Keratinocyte (primary cell): ENCODE results near the gene ADAMTSL4. TPM values are rescaled to one million over a fixed set of nuclear protein-coding genes. Genes with fewer than 3 reads are reported as not detected.
A peak's percentile ranks its signal among the peaks of the same experiment; 100 is the strongest.

Experiments used
- DNase-seq: peaks from one replicate; pipeline ENCODE4 v3.0.0-alpha.2; 2011; ENCODE audit warnings: low read depth, missing footprints, low spot score
- FAIRE-seq: peaks from 2 replicates; lab custom pipeline; 2011; peaks lifted over from hg19 to GRCh38; lab: Jason Lieb, UNC
- H2AFZ ChIP-seq: 2 replicates; pipeline ENCODE4 v1.6.0; 2012; ENCODE audit warnings: low read length, control low read depth, inconsistent platforms; ENCODE audit not compliant: control insufficient read depth
- H3K27ac ChIP-seq: 2 replicates; pipeline ENCODE4 v1.5.1; 2011; ENCODE audit warnings: low read length; ENCODE audit not compliant: control insufficient read depth, insufficient read depth
- H3K27me3 ChIP-seq: 3 replicates; pipeline ENCODE4 v1.6.0; 2011; ENCODE audit warnings: low read length; ENCODE audit not compliant: control insufficient read depth, insufficient read depth; ENCODE audit errors: extremely low read depth
- H3K36me3 ChIP-seq, 2 experiments: 2 replicates in 1 of 2; 3 replicates in 1 of 2; pipeline ENCODE4 v1.5.1; 2011; ENCODE audit warnings: low read length in 2 of 2, mild to moderate bottlenecking in 1 of 2; ENCODE audit not compliant: control insufficient read depth in 2 of 2, insufficient read depth in 2 of 2; ENCODE audit errors: extremely low read depth in 1 of 2
- H3K4me1 ChIP-seq: 3 replicates; pipeline ENCODE4 v1.5.1; 2011; ENCODE audit warnings: low read length; ENCODE audit not compliant: control insufficient read depth, insufficient read depth; ENCODE audit errors: extremely low read depth
- H3K4me2 ChIP-seq: 3 replicates; pipeline ENCODE4 v1.6.0; 2011; ENCODE audit warnings: low read depth, low read length; ENCODE audit not compliant: control insufficient read depth, insufficient read depth; ENCODE audit errors: extremely low read depth
- H3K4me3 ChIP-seq, 3 experiments: fragments of 200-600 bp in 1 of 3; sonication (generic) in 1 of 3; 2 replicates in 2 of 3; 3 replicates in 1 of 3; pipeline ENCODE4 v1.5.1; 2011 to 2016; ENCODE audit warnings: low read length in 3 of 3, mild to moderate bottlenecking in 3 of 3, control low read depth in 2 of 3, inconsistent platforms in 1 of 3, low read depth in 1 of 3, mixed read lengths in 1 of 3, mixed run types in 1 of 3, moderate library complexity in 1 of 3; ENCODE audit not compliant: control insufficient read depth in 2 of 3, insufficient read depth in 2 of 3; ENCODE audit errors: extremely low read depth in 1 of 3
- H3K79me2 ChIP-seq: 2 replicates; pipeline ENCODE4 v1.6.0; 2012; ENCODE audit warnings: low read length; ENCODE audit not compliant: control insufficient read depth, insufficient read depth
- H3K9ac ChIP-seq: 3 replicates; pipeline ENCODE4 v1.6.0; 2011; ENCODE audit warnings: low read length; ENCODE audit not compliant: control insufficient read depth, insufficient read depth; ENCODE audit errors: extremely low read depth
- H3K9me1 ChIP-seq: 3 replicates; pipeline ENCODE4 v1.6.0; 2011; ENCODE audit warnings: low read length; ENCODE audit not compliant: control insufficient read depth, insufficient read depth; ENCODE audit errors: extremely low read depth
- H3K9me3 ChIP-seq: 2 replicates; pipeline ENCODE4 v1.5.1; 2012; ENCODE audit warnings: low read depth, low read length; ENCODE audit not compliant: control insufficient read depth
- H4K20me1 ChIP-seq: 3 replicates; pipeline ENCODE4 v1.6.0; 2011; ENCODE audit warnings: low read length; ENCODE audit not compliant: control insufficient read depth, insufficient read depth; ENCODE audit errors: extremely low read depth
- EZH2 ChIP-seq: IDR thresholded peaks from one replicate; pipeline ENCODE4 v1.6.1; 2012; ENCODE audit warnings: inconsistent platforms, mild to moderate bottlenecking, low read length, moderate library complexity
- dilution Hi-C: fragments of 300-500 bp; cut with MboI; formaldehyde crosslinking; loops from one replicate; pipeline ENCODE4 v1.7.0; 2020; ENCODE audit warnings: low sequenced_read_pairs; ENCODE audit not compliant: extremely low pct_ligation_motif_present
- polyA plus RNA-seq, 5 experiments: library from polyadenylated mRNA; depleted of rRNA in 3 of 5; stranded (reverse) in 3 of 5; stranded (forward) in 1 of 5; unstranded in 1 of 5; fragments of >200 nt; gene quantifications; 1 replicate in 1 of 5; 2 replicates in 3 of 5; 3 replicates in 1 of 5; pipeline versions ENCODE4 v1.2.1 to v1.2.3, GENCODE V29; 2011 to 2012; ENCODE audit warnings: missing spikeins in 2 of 5, low read depth in 1 of 5, low replicate concordance in 1 of 5
- TF ChIP-seq, protein P1 (sequence below), 3 experiments: IDR thresholded peaks in 1 of 3; conservative IDR thresholded peaks in 1 of 3; optimal IDR thresholded peaks in 1 of 3; 2 replicates in 2 of 3; 3 replicates in 1 of 3; pipeline versions ENCODE3 to v1.5.1; 2011; ENCODE audit warnings: low read length in 3 of 3, mild to moderate bottlenecking in 3 of 3, moderate library complexity in 2 of 3, control low read depth in 1 of 3, inconsistent platforms in 1 of 3; ENCODE audit not compliant: insufficient read depth in 2 of 3; ENCODE audit errors: extremely low read depth in 1 of 3

Gene ADAMTSL4
- polyA plus RNA-seq, 1 donor (not counting 4 experiments of a cell fraction or from before 2014, with no cell fraction given), result 7.0 TPM

DNA sequence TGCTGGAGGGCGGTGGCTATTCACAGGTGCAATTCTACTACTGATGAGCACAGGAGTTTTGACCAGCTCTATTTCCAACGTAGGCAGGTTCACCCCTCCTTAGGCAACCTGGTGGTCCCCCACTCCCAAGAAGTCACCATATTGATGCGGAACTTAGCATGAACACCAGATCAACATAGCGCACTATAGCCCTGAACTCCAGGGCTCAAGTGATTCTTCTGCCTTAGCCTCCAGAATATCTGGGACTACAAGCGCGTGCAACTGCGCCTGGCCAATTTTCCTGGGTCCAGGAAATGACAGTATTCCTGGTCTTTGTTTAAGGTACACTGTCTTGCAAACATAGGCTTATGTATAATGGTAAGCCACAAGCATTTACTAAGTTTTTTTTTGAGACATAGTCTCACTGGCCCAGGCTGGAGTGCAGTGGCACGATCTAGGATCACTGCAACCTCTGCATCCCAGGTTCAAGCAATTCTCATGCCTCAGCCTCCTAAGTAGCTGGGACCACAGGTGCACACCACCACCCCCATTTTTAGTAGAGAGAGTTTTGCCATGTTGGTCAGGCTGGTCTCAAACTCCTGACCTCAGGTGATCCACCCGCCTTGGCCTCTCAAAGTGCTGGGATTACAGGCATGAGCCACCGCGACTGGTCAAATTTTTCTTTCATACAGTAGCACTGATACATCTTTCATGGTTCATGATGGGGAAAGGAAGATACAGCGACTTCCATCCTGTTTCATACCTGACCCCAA, 17.6 kb downstream of the ADAMTSL4 start:
- no peaks in the 10 kb centered on the region for H3K36me3 ChIP-seq
- dilution Hi-C loops, result no loop called here
- H3K9me1 ChIP-seq, result peaks cover 5% of the 10 kb centered on the region
- H3K9ac ChIP-seq, result peak overlapping the region; percentile 85
- TF ChIP-seq, protein P1, sequence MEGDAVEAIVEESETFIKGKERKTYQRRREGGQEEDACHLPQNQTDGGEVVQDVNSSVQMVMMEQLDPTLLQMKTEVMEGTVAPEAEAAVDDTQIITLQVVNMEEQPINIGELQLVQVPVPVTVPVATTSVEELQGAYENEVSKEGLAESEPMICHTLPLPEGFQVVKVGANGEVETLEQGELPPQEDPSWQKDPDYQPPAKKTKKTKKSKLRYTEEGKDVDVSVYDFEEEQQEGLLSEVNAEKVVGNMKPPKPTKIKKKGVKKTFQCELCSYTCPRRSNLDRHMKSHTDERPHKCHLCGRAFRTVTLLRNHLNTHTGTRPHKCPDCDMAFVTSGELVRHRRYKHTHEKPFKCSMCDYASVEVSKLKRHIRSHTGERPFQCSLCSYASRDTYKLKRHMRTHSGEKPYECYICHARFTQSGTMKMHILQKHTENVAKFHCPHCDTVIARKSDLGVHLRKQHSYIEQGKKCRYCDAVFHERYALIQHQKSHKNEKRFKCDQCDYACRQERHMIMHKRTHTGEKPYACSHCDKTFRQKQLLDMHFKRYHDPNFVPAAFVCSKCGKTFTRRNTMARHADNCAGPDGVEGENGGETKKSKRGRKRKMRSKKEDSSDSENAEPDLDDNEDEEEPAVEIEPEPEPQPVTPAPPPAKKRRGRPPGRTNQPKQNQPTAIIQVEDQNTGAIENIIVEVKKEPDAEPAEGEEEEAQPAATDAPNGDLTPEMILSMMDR (optimal IDR thresholded peaks at IDR 0.05 in 1 of 3, IDR thresholded peaks at IDR 0.05 in 1 of 3, conservative IDR thresholded peaks at IDR 0.05 in 1 of 3; ENCODE audit: extremely low read depth in 1 of 3, insufficient read depth in 2 of 3, low read length in 3 of 3), result no peak
- no peak for TF ChIP-seq EZH2
- H3K27ac ChIP-seq, result peak overlapping the region; percentile 96
- H3K4me2 ChIP-seq, result peak overlapping the region; percentile 85
- peaks cover 70% of the 10 kb centered on the region for H3K4me1 ChIP-seq
- H3K4me3 ChIP-seq, result no peak overlapping the region
- no peaks in the 10 kb centered on the region for H3K9me3 ChIP-seq
- no peak for DNase-seq
- peaks cover 7% of the 10 kb centered on the region for H4K20me1 ChIP-seq
- no peak for FAIRE-seq
- H3K79me2 ChIP-seq, result peaks cover 21% of the 10 kb centered on the region
- H2AFZ ChIP-seq, result no peak overlapping the region
- H3K27me3 ChIP-seq, result no peaks in the 10 kb centered on the region

GRCh38 chr1:150567341-150567716, 18.1 kb downstream of the ADAMTSL4 start:
- Histone ChIP-seq H3K36me3 (no peaks in the 10 kb centered on the region), H3K4me3 (peak overlapping the region in 2 of 3 experiments; percentile 27 to 50), H4K20me1 (peaks cover 7% of the 10 kb centered on the region), H3K4me2 (peak overlapping the region; percentile 85), H3K9ac (peak overlapping the region; percentile 85), H3K4me1 (peaks cover 66% of the 10 kb centered on the region), H2AFZ (no peak overlapping the region), H3K27me3 (no peaks in the 10 kb centered on the region), H3K9me3 (no peaks in the 10 kb centered on the region), H3K27ac (peak overlapping the region; percentile 96), H3K79me2 (peaks cover 21% of the 10 kb centered on the region), H3K9me1 (peaks cover 5% of the 10 kb centered on the region)
- no peak for FAIRE-seq
- TF ChIP-seq, protein P1 (optimal IDR thresholded peaks at IDR 0.05 in 1 of 3, IDR thresholded peaks at IDR 0.05 in 1 of 3, conservative IDR thresholded peaks at IDR 0.05 in 1 of 3; ENCODE audit: extremely low read depth in 1 of 3, insufficient read depth in 2 of 3, low read length in 3 of 3), result no peak
- no peak for TF ChIP-seq EZH2
- no peak for DNase-seq
- dilution Hi-C loops, result no loop called here
